ENCODE results near the gene GMIP.
"Not testable (repeated sequence)": the region's sequence is repeated elsewhere in the genome, so short reads cannot be mapped to it uniquely, and the experiment has no call there.

The GMIP gene

GRCh38 chr19:19606686-19607085 is 36.8 kb downstream of the GMIP start:
- not testable (repeated sequence) for DNase-seq (ENCODE audit: low read depth)

GRCh38 chr19:19606021-19606420 is 37.4 kb downstream of the GMIP start:
- DNase-seq (ENCODE audit: low read depth), result no peak

GRCh38 chr19:19602713-19603324 is 40.6 kb downstream of the GMIP start:
- no peak for DNase-seq (ENCODE audit: low read depth)

GRCh38 chr19:19602136-19602712 is 41.2 kb downstream of the GMIP start:
- DNase-seq (ENCODE audit: low read depth), result no peak

GRCh38 chr19:19600793-19601330 is 42.6 kb downstream of the GMIP start:
- DNase-seq (ENCODE audit: low read depth), result no peak

GRCh38 chr19:19598728-19599451 is 44.6 kb downstream of the GMIP start:
- DNase-seq (ENCODE audit: low read depth), result not testable (repeated sequence)

- no peak for DNase-seq (ENCODE audit: low read depth)
These were observed 45.6 kb downstream of the GMIP start for GRCh38 chr19:19597809-19598306.

- no peak for DNase-seq (ENCODE audit: low read depth)
These were observed 48.2 kb downstream of the GMIP start for GRCh38 chr19:19595171-19595701.

- no peak for DNase-seq (ENCODE audit: low read depth)
These were observed 49.1 kb downstream of the GMIP start for GRCh38 chr19:19594381-19594780.

- no peak for DNase-seq (ENCODE audit: low read depth)
These were observed 50.8 kb downstream of the GMIP start for GRCh38 chr19:19592690-19593089.

- peak; percentile 97 for DNase-seq (ENCODE audit: low read depth)
These were observed 52.2 kb downstream of the GMIP start for GRCh38 chr19:19591133-19591825.

GRCh38 chr19:19588546-19588945 is 54.9 kb downstream of the GMIP start:
- peak; percentile 34 for DNase-seq (ENCODE audit: low read depth)

GRCh38 chr19:19587771-19588170 is 55.7 kb downstream of the GMIP start:
- no peak for DNase-seq (ENCODE audit: low read depth)

- no peak for DNase-seq (ENCODE audit: low read depth)
These were observed 59.1 kb downstream of the GMIP start for GRCh38 chr19:19584356-19584755.

GRCh38 chr19:19582471-19582870 is 61.0 kb downstream of the GMIP start:
- DNase-seq (ENCODE audit: low read depth), result no peak

- no peak for DNase-seq (ENCODE audit: low read depth)
These were observed 62.1 kb downstream of the GMIP start for GRCh38 chr19:19581391-19581790.

GRCh38 chr19:19580418-19580817 is 63.0 kb downstream of the GMIP start:
- DNase-seq (ENCODE audit: low read depth), result no peak

- DNase-seq (ENCODE audit: low read depth), result no peak
These were observed 63.7 kb downstream of the GMIP start for GRCh38 chr19:19579533-19580361.

All from HS-5 (cell line).